ENCODE measurements around the gene UGGT1.

Gene UGGT1

DNA sequence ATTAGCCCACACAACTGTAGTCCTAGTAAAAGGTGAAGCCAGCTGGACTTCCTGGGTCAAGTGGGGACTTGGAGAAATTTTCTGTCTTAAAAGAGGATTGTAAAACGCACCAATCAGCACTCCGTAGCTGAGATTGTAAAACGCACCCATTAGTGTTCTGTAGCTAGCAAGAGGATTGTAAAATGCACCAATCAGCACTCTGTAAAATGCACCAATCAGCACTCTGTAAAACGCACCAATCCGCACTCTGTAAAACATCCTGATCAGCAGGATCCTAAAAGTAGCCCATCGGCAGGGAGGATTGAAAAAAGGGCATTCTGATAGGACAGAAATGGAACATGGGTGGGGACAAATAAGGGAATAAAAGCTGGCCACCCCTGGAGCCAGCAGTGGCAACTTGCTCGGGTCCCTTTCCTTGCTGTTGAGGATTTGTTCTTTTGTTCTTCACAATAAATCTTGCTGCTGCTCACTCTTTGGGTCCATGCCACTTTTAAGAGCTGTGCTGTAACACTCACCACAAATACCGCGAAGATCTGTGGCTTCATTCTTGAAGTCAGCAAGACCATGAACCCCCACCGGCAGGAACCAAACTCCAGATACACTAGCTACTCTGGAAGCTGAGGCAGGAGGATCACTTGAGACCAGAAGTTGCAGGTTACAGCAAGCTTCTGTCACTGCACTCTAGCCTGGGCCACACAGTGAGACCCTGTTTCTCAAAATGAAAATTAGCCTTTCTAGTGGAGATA is 125.1 kb downstream of the UGGT1 start:
- ATAC-seq (peak; percentile 72), DNase-seq (peak in 1 of 2 donors; percentile 23)
- H3K27me3 Mint-ChIP-seq, result no peaks in the 10 kb centered on the region
- no peaks in the 10 kb centered on the region for H3K4me1 Mint-ChIP-seq
- H3K9me3 Mint-ChIP-seq, result no peaks in the 10 kb centered on the region
- no peak overlapping the region for H3K4me3 Mint-ChIP-seq
- no peak overlapping the region for H3K27ac Mint-ChIP-seq

- no peaks in the 10 kb centered on the region for H3K27me3 Mint-ChIP-seq
- H3K9me3 Mint-ChIP-seq, result no peaks in the 10 kb centered on the region
- H3K4me1 Mint-ChIP-seq, result no peaks in the 10 kb centered on the region
- H3K27ac Mint-ChIP-seq, result no peak overlapping the region
- ATAC-seq (no peak), DNase-seq (no peak)
- no peak overlapping the region for H3K4me3 Mint-ChIP-seq
These were observed 126.7 kb downstream of the UGGT1 start for GRCh38 chr2:128217671-128218070.

GRCh38 chr2:128219891-128220290 is 128.9 kb downstream of the UGGT1 start:
- ATAC-seq (no peak), DNase-seq (no peak)
- H3K27me3 Mint-ChIP-seq, result no peaks in the 10 kb centered on the region
- no peaks in the 10 kb centered on the region for H3K4me1 Mint-ChIP-seq
- H3K27ac Mint-ChIP-seq, result no peak overlapping the region
- H3K9me3 Mint-ChIP-seq, result no peaks in the 10 kb centered on the region
- no peak overlapping the region for H3K4me3 Mint-ChIP-seq

GRCh38 chr2:128227862-128228261 is 136.9 kb downstream of the UGGT1 start:
- H3K9me3 Mint-ChIP-seq, result no peaks in the 10 kb centered on the region
- H3K27me3 Mint-ChIP-seq, result peaks cover 6% of the 10 kb centered on the region
- H3K27ac Mint-ChIP-seq, result no peak overlapping the region
- DNase-seq, result no peak
- no peak for ATAC-seq
- H3K4me1 Mint-ChIP-seq, result no peaks in the 10 kb centered on the region
- H3K4me3 Mint-ChIP-seq, result no peak overlapping the region

- no peak for ATAC-seq
- Mint-ChIP-seq H3K4me1 (peaks cover 6% of the 10 kb centered on the region), H3K9me3 (no peaks in the 10 kb centered on the region), H3K4me3 (no peak overlapping the region), H3K27me3 (peaks cover 7% of the 10 kb centered on the region), H3K27ac (no peak overlapping the region)
- no peak for DNase-seq
These were observed 137.9 kb downstream of the UGGT1 start for GRCh38 chr2:128228894-128229293.

DNA sequence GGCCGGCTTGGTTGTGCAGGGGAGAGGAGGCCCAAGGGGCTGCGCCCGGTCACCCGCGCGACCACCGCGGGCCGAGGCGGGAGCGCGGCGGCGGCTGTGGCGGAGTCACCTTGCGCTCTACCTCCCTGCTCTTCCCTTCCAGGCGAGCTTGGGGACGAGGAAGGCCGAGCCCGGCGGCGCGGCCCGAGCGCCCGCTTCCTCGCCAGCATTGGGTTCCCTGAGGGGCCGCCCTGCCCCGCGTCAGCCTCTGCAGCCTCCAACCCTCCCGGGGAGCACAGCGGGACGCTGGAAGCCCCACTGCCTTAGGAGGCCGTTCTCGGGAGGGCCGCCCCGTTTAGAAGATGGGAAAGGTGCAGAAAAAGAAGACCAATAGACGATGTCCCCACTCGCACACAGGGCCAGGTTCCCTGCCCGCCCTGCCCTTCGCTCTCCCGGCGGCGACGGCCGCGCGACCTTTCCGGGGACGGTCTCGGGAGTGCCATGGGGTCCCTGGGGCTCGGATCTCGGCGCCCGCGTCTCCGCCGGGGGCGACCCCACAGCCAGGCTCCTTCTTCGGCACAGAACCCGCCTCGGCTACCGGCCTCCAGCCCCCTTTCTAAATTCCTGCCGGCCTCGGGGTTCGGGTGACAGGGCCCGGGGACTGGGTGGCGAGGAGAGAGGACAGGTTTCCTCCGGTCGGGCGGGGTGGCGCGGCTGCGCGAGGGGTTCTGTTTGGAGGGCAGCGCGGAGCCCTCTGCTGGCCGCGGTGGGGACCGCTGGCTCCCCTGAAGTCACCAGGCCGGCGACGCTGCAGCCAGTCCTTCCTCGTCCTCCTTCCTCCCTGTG is 142.2 kb downstream of the UGGT1 start:
- Mint-ChIP-seq H3K4me1 (peaks cover 6% of the 10 kb centered on the region), H3K9me3 (no peaks in the 10 kb centered on the region), H3K27me3 (peaks cover 7% of the 10 kb centered on the region), H3K27ac (peak overlapping the region in 1 of 2 donors; percentile 61), H3K4me3 (peak overlapping the region; percentile 81 to 85)
- DNase-seq (peak; percentile 88 to 89), ATAC-seq (peak; percentile 97)

DNA sequence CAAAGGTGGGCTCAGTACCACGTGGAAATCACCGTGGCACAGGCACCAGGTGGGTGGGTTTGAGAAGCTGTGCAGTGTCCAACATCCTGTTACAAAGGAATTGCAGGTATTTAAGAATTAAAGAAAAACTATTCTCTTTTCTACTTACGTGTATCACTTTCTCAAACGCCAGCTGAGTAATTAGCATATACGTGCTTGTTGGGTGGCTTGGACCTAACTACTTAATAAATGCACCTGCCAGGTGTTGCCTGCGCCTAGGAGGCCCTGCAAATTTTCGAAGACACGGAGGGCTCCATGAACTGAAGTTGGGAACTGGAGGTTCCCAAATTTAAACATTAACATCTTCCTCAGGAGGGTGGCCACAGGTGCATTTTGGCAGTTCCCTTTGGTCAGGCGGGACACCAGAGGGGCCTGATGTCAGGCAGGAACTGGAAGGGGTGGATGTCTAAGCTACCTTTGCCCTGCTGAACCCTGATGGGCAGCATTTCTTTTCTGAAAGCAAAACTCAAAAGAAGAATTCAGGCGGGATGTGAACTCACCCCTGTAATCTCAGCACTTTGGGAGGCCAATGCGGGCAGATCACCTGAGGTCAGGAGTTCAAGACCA is 142.9 kb downstream of the UGGT1 start:
- H3K4me1 Mint-ChIP-seq, result peaks cover 6% of the 10 kb centered on the region
- no peak for DNase-seq
- H3K27me3 Mint-ChIP-seq, result peaks cover 7% of the 10 kb centered on the region
- H3K27ac Mint-ChIP-seq, result peak overlapping the region in 1 of 2 donors; percentile 61
- no peaks in the 10 kb centered on the region for H3K9me3 Mint-ChIP-seq
- peak overlapping the region; percentile 81 to 85 for H3K4me3 Mint-ChIP-seq
- no peak for ATAC-seq

- DNase-seq (no peak), ATAC-seq (no peak)
- Mint-ChIP-seq H3K4me1 (peaks cover 6% of the 10 kb centered on the region), H3K9me3 (no peaks in the 10 kb centered on the region), H3K27me3 (peaks cover 7% of the 10 kb centered on the region), H3K4me3 (no peak overlapping the region), H3K27ac (no peak overlapping the region)
These were observed 143.6 kb downstream of the UGGT1 start for GRCh38 chr2:128234613-128235012.

DNA sequence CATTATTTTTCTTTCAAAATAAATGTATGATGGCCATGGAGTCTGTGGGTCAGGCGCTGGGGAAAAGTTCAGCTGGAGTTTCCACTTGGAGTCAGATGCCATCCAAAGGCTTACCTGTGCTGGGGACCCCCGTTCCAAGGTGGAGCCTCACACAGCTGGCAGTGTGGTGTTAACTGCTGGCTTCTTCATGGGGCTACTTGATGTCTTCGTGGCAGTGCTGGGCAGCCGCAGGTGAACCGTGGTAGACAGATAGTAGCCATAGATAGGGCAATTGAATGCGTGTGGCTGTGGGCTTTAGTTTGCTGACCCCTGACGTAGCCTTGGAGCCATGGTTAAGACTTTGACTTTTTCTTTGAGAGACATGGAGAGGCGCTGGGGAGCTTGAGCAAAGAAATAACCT is 144.6 kb downstream of the UGGT1 start:
- no peak overlapping the region for H3K4me3 Mint-ChIP-seq
- H3K27me3 Mint-ChIP-seq, result peaks cover 7% of the 10 kb centered on the region
- no peak overlapping the region for H3K27ac Mint-ChIP-seq
- ATAC-seq (no peak), DNase-seq (no peak)
- H3K4me1 Mint-ChIP-seq, result peaks cover 6% of the 10 kb centered on the region
- no peaks in the 10 kb centered on the region for H3K9me3 Mint-ChIP-seq

DNA sequence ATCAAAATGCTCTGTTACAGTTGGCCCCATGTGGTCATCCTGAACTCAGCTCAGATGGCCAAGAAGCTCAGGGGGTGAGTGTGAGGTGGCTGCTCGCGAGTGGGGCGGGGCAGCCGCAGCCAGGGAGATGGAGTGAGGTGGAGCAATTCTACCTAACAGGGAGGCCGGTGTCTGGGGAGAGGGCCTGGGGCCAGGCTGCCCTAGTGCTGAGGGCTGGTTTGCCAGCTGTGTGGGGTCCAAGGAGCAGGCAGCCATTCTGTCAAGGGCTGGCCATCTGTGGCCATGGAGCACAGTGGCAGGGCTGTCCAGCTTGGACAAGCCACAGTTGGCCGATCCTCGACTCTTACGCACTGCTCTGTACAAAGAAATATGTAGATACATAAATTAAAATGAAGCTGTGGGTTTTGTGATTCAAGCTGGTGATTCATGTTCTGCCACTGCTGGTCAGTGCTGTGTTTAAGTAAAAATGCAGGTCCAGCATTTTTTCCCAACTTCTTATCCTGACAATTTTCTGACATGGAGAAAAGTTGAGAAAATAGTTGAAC is 145.6 kb downstream of the UGGT1 start:
- H3K27me3 Mint-ChIP-seq, result peaks cover 7% of the 10 kb centered on the region
- DNase-seq, result no peak

DNA sequence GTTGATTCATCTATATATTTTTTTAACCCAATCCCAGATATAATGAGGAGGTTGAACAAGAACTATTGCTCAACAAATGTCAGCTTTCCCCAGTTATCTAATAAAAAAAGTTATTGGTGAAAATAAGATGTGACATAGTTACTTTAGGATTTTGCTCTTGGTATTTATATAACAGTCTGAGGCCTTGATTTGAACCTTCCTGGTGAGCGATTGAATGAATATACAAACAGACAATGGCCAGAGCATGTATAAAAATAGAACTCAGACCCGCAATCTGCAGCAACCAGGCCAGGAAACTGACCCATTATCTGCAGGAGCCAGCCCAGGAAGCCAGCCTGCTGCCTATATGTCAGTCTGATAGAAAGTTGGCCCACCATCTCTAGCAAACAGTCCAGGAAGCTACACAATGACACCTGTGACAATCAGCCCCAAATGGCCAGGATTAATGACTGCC is 146.1 kb downstream of the UGGT1 start:
- Mint-ChIP-seq H3K9me3 (no peaks in the 10 kb centered on the region), H3K4me1 (peaks cover 6% of the 10 kb centered on the region), H3K27me3 (peaks cover 7% of the 10 kb centered on the region), H3K4me3 (no peak overlapping the region), H3K27ac (no peak overlapping the region)
- DNase-seq (no peak), ATAC-seq (no peak)

More for the DNA sequence above, 145.6 kb downstream of the UGGT1 start:
- ATAC-seq, result no peak
- Mint-ChIP-seq H3K4me1 (peaks cover 6% of the 10 kb centered on the region), H3K27ac (no peak overlapping the region), H3K9me3 (no peaks in the 10 kb centered on the region), H3K4me3 (no peak overlapping the region)

DNA sequence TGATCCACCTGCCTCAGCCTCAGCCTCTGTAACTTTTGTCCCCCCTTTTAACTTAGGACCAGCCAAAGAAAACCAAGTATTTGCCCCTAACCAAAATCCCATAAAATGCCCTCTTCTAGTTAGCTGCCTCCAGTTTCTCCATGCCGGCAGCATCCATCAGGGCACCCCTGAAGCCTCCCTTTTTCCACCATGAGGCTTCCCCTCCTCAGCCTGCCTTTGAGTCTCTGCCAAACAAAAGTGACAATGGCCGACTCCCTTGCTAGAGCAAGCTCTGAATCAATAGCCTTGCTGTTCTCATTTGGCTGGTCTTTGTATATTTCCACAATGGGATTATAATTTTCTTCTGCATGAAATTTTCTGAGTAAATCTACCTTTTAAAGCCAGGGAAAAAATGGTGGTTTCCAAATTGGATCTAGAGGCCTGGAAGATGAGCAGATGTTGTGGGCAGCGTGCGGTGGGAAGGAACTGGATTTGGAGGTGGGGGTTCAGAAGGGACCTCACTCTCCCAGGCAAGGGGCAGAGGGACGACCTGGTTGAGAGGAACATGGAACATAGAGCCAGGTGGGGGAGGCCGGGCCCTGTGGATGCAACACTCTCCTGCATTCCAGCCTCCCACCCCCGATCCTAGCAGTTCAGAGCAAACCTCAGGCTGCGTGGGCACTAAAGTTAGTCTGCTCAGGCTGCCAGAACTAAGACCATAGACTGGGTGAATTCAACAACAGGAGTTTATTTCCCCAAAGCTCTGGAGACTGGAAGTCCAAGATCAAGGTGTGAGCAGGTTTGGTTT is 147.1 kb downstream of the UGGT1 start:
- Mint-ChIP-seq H3K4me3 (no peak overlapping the region), H3K27ac (peak overlapping the region in 1 of 2 donors; percentile 77), H3K27me3 (no peaks in the 10 kb centered on the region), H3K4me1 (peaks cover 6% of the 10 kb centered on the region), H3K9me3 (no peaks in the 10 kb centered on the region)
- ATAC-seq (no peak), DNase-seq (no peak)

DNA sequence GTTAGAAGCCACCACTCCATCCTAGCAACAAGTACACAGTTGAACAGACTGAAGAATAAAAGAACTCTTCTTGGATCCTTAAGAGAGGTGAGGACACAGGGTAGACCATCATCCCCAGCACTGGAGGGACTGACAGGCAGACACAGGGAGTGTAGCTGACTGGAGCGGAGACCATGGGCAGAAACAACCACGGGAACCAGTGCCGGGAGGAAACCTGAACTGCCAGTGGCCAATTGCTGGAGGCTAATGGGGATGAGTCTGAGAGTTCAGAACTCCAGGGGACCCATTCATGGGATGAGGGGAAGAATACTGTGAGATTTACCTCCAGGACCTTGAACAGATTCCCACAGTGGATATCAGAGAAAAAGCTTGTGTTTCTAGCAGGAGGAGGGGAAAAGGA is 150.9 kb downstream of the UGGT1 start:
- Mint-ChIP-seq H3K27ac (peak overlapping the region in 1 of 2 donors; percentile 36), H3K4me3 (no peak overlapping the region), H3K9me3 (no peaks in the 10 kb centered on the region), H3K4me1 (no peaks in the 10 kb centered on the region), H3K27me3 (no peaks in the 10 kb centered on the region)
- no peak for DNase-seq
- no peak for ATAC-seq

All from stimulated activated naive CD8-positive, alpha-beta T cell treated with anti-CD3 and anti-CD28 coated beads, Interleukin-15, amount 100 ng/mL, for 72 hours (primary cell).